Measurements from ENCODE around the gene C5AR2.

The C5AR2 gene

DNA sequence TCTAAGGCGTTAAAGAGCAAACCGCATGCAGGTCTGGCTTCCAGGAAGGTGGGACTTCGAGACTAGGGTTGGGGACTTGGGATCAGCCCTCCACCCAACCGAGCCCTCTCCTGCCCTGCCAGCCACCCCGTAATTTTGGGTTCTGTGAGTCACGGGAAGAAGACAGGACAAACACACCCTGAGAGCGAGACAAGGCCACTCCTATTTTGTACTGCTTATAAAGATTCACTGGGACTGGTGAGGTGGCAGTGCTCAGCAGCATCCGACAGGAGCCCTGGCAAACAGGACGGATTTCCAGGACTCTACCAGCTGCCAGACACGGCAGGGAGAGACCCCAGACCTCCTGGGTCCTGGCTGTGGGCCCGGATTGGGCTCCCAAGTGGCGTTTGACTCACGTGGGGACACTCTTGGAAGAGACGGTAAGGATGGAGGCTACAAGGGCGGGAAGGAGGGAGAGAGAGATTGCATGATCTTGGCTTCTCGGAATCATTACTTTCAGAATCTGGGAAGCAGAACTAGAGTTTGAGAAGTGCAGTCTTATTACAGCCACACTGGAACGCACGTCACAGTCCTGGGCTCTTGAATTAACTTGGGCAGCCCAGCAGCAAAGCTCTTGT lies at the start of gene C5AR2:
Gene C5AR2 (plus strand): TSS at position 245 of the 617 bp plus-strand sequence. CDS start 8,625 bp downstream, outside the sequence.
- TF ChIP-seq CTCF (IDR thresholded peaks at IDR 0.05) = no peak

DNA sequence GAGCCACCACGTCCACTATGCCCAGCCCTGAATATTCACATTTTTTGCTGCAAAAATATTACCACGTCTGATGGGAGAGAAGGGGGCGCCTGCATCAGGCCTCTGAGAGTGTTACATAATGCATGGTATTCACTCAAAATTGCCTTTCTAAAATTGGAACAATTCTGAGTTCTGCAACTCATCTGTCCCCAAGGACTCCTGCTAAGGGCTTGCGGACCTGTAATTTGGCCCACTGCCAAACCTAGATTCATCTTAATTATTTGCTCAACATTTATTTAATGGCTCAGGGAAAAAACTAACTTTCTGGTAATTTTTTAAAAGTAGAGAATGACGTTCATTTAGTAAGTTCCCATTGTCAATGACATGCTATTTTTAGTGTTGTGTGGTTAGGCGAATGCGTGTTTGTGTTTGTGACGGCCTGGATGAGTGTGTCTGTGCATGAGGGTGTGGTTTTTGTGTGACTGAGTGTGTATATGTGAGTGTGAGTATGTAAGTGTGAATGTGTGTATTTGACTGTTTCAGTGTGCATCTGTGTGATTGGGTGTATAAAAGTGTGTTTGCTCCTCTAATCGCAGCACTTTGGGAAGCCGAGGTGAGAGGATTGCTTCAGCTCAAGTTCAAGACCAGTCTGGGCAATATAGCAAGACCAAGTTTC lies 48.4 kb upstream of the C5AR2 start:
- TF ChIP-seq CTCF (IDR thresholded peaks at IDR 0.05) = no peak

DNA sequence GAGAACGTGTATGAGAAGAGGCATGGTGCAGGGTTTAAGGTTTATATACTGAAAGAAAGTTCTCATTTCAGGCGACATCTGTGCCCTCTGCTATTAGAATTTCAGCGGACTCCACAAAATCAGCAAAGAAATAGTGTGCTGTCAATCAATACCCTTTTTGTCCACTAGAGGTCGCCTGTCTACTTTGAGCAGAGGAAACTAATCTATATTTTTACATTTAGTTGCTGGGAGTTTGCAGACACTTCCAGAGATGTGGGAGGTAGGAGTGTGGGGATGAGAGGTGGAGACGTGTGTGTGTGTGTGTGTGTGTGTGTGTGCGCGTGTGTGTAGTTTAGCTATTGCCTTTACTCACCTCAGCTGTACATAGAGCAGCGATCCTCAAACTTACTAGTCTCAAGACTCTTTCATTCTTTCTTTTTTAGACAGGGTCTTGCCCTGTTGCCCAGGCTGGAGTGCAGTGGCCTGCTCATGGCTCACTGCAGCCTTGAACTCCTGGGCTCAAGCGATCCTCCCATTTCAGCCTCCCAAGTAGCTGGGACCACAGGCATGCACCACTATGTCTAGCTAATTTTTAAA lies 47.6 kb upstream of the C5AR2 start:
- TF ChIP-seq CTCF (IDR thresholded peaks at IDR 0.05) = peak; percentile 69

DNA sequence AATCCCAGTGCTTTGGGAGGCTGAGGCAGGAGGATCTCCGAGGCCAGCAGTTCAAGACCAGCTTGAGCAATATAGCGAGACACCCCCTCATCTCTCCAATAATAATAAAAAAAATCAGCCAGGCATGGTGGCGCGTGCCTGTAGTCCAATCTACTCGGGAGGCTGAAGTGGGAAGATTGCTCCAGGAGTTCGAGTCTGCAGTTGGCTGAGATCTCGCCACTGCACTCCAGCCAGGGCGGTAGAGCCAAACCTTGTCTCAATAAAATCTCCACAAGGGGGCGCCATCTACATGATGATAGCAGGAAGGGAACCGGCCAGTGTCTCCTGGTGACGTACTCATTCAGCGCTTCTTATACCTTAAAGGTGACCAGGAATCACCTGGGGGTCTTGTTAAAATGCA lies 35.9 kb upstream of the C5AR2 start:
- TF ChIP-seq CTCF (IDR thresholded peaks at IDR 0.05) = peak; percentile 49

DNA sequence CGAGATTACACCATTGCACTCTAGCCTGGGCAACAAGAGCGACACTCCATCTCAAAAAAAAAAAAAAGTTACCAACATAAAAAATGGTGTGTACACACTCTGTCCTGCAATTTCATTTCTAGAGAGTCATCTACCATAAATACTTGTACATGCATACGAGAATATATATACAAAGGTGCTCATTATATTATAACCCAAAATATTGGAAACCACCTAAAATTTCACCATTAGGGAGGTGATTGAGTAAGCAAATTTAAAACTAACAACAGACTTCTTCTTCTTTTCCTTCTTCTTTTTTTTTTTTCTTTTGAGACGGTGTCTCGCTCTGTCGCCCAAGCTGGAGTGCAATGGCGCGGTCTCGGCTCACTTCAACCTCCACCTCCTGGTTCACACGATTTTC lies 29.7 kb upstream of the C5AR2 start:
- no peak for TF ChIP-seq CTCF (IDR thresholded peaks at IDR 0.05)

DNA sequence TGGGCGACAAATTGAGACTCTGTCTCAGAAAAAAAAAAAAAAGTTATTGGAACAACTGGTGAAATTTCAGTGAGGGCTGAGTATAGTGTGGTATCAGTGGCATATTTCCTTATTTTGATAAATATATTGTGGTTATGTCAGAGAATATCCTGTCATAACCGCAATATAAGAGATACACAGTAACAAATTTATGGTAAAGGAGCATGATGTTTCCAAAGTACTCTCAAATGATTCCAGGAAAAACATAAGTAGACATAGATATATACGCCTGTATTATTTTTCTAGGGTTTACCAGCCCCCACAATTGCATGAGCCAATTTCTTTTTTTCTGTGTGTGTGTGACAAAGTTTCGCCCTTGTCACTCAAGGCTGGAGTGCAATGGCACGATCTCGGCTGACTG lies 28.0 kb upstream of the C5AR2 start:
- no peak for TF ChIP-seq CTCF (IDR thresholded peaks at IDR 0.05)

GRCh38 chr19:47305309-47305751 lies 26.6 kb upstream of the C5AR2 start:
- peak; percentile 77 for TF ChIP-seq CTCF (IDR thresholded peaks at IDR 0.05)

Measured in LNCAP (cell line).